GM12872 (cell line): ENCODE results near the gene NRROS.

Source experiments
- CTCF ChIP-seq: IDR thresholded peaks from 3 replicates; pipeline ENCODE4 v1.5.1; 2011; ENCODE audit warnings: low read depth, mild to moderate bottlenecking, low read length, moderate library complexity; ENCODE audit not compliant: insufficient read depth

NRROS gene

GRCh38 chr3:196640297-196641018, 964 bp downstream of the NRROS start:
- TF ChIP-seq CTCF = no peak

- TF ChIP-seq CTCF = no peak
Measured at GRCh38 chr3:196641333-196642054, 2.0 kb downstream of the NRROS start.

- TF ChIP-seq CTCF = no peak
Measured at GRCh38 chr3:196642434-196642833, 2.9 kb downstream of the NRROS start.

GRCh38 chr3:196643201-196643749, 3.8 kb downstream of the NRROS start:
- TF ChIP-seq CTCF = no peak

GRCh38 chr3:196643761-196644160, 4.3 kb downstream of the NRROS start:
- no peak for TF ChIP-seq CTCF

GRCh38 chr3:196645096-196645495, 5.6 kb downstream of the NRROS start:
- TF ChIP-seq CTCF = no peak

- no peak for TF ChIP-seq CTCF
Measured at GRCh38 chr3:196645897-196646665, 6.6 kb downstream of the NRROS start.
